Hepatocyte (in vitro differentiated cells): Measurements from ENCODE around the gene RTN4RL1. TPM values are rescaled to one million over a fixed set of nuclear protein-coding genes. Genes with fewer than 3 reads are reported as not detected.
"Not testable (repeated sequence)": the region's sequence is repeated elsewhere in the genome, so short reads cannot be mapped to it uniquely, and the experiment has no call there.

ENCODE experiments used
- DNase-seq: peaks from one replicate; pipeline ENCODE4 v3.0.0-alpha.2; 2016; ENCODE audit warnings: low spot score
- H2AFZ ChIP-seq: fragments of 200-600 bp; sonication (generic); 2 replicates; pipeline ENCODE4 v1.6.0; 2016; ENCODE audit warnings: antibody characterized with exemption, mild to moderate bottlenecking
- H3K27ac ChIP-seq: fragments of 200-600 bp; sonication (generic); 2 replicates; pipeline ENCODE4 v1.5.1; 2016; ENCODE audit warnings: mild to moderate bottlenecking
- H3K27me3 ChIP-seq: fragments of 200-600 bp; sonication (generic); 2 replicates; pipeline ENCODE4 v1.6.1; 2016
- H3K36me3 ChIP-seq: fragments of 200-600 bp; sonication (generic); replicated peaks from 2 replicates; pipeline ENCODE4 v1.5.1; 2016; ENCODE audit warnings: low read depth; ENCODE audit not compliant: insufficient read depth
- H3K4me1 ChIP-seq: fragments of 200-600 bp; sonication (generic); 2 replicates; pipeline ENCODE4 v1.5.1; 2016; ENCODE audit warnings: mild to moderate bottlenecking, moderate library complexity; ENCODE audit not compliant: insufficient read depth
- H3K4me2 ChIP-seq: fragments of 200-600 bp; sonication (generic); 2 replicates; pipeline ENCODE4 v1.6.0; 2016
- H3K4me3 ChIP-seq: fragments of 200-600 bp; sonication (generic); 2 replicates; pipeline ENCODE4 v1.5.1; 2016; ENCODE audit warnings: mild to moderate bottlenecking
- H3K79me2 ChIP-seq: fragments of 200-600 bp; sonication (generic); 2 replicates; pipeline ENCODE4 v1.6.0; 2017; ENCODE audit warnings: mild to moderate bottlenecking
- H3K9me2 ChIP-seq: fragments of 200-600 bp; sonication (generic); replicated peaks from 2 replicates; pipeline ENCODE4 v1.6.0; 2017; ENCODE audit warnings: mild to moderate bottlenecking; ENCODE audit not compliant: insufficient read depth
- H3K9me3 ChIP-seq: fragments of 200-600 bp; sonication (generic); 2 replicates; pipeline ENCODE4 v1.5.1; 2016; ENCODE audit warnings: low read depth, mild to moderate bottlenecking
- H4K20me1 ChIP-seq: fragments of 200-600 bp; sonication (generic); 2 replicates; pipeline ENCODE4 v1.6.0; 2016; ENCODE audit warnings: mild to moderate bottlenecking; ENCODE audit not compliant: insufficient read depth, poor library complexity, severe bottlenecking
- EZH2 ChIP-seq: fragments of 200-600 bp; sonication (generic); IDR thresholded peaks from 2 replicates; pipeline ENCODE4 v1.6.1; 2016; ENCODE audit warnings: antibody characterized with exemption, mild to moderate bottlenecking, borderline replicate concordance
- EZH2phosphoT487 ChIP-seq: fragments of 200-600 bp; sonication (generic); IDR thresholded peaks from one replicate; pipeline ENCODE4 v1.6.1; 2018; ENCODE audit warnings: antibody characterized with exemption, mild to moderate bottlenecking, low read depth, moderate library complexity; ENCODE audit not compliant: unreplicated experiment, severe bottlenecking
- WGBS: methylation state at CpG from one replicate; pipeline ENCODE4 v1.1.6; 2016; ENCODE audit warnings: low lambda C conversion rate; ENCODE audit errors: missing lambda C conversion rate; 5-methylcytosine and 5-hydroxymethylcytosine counted together
- polyA plus RNA-seq: library from polyadenylated mRNA; unstranded; fragments of >200 nt; fragmentation: Nextera tagmentation; extraction: Ambion mirVana; gene quantifications from 2 replicates; pipeline ENCODE4 v1.2.1, GENCODE V29; 2016
- total RNA-seq: library from RNA; depleted of rRNA; stranded (reverse); fragments of >200 nt; gene quantifications from 2 replicates; pipeline ENCODE4 v1.2.3, GENCODE V29; 2014
- TF ChIP-seq, protein P1 (sequence below): fragments of 200-600 bp; sonication (generic); IDR thresholded peaks from 2 replicates; pipeline ENCODE4 v1.5.1; 2016; ENCODE audit warnings: antibody characterized with exemption, mild to moderate bottlenecking; ENCODE audit not compliant: poor library complexity

Gene RTN4RL1
- total and polyA plus RNA-seq, 2 experiments from 2014 or later: 0.53 to 1.4 TPM

DNA sequence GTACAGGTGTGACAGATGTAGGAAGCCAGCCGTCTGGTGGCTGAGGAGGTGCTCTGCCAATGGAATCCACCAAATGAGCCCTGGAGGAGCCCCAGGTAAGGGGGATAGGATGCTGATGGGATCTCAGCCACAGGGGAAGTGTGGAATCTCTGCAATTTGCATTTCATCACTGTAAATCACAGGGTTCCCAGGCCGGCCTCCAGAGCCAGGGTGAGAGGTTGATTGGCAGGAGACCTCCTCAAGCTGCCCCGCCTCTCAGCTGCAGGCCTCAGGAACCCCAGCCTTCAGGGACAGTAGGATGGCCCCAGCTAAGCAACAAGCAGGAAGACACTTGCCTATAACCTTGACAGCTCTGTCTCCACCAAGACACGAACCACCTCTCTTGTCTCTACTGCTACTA is 39.4 kb downstream of the RTN4RL1 start:
- DNase-seq: no peak
- H3K79me2 ChIP-seq: no peaks in the 10 kb centered on the region
- H4K20me1 ChIP-seq: no peaks in the 10 kb centered on the region
- H3K9me2 ChIP-seq: no peaks in the 10 kb centered on the region
- 78% methylated on average over 4 of the region's 4 CpGs for WGBS
- H3K36me3 ChIP-seq: no peaks in the 10 kb centered on the region
- no peaks in the 10 kb centered on the region for H3K27me3 ChIP-seq
- H3K4me3 ChIP-seq: no peak overlapping the region
- H2AFZ ChIP-seq: no peak overlapping the region
- H3K27ac ChIP-seq: no peak overlapping the region
- TF ChIP-seq EZH2phosphoT487 (no peak), EZH2 (no peak)
- TF ChIP-seq, protein P1, sequence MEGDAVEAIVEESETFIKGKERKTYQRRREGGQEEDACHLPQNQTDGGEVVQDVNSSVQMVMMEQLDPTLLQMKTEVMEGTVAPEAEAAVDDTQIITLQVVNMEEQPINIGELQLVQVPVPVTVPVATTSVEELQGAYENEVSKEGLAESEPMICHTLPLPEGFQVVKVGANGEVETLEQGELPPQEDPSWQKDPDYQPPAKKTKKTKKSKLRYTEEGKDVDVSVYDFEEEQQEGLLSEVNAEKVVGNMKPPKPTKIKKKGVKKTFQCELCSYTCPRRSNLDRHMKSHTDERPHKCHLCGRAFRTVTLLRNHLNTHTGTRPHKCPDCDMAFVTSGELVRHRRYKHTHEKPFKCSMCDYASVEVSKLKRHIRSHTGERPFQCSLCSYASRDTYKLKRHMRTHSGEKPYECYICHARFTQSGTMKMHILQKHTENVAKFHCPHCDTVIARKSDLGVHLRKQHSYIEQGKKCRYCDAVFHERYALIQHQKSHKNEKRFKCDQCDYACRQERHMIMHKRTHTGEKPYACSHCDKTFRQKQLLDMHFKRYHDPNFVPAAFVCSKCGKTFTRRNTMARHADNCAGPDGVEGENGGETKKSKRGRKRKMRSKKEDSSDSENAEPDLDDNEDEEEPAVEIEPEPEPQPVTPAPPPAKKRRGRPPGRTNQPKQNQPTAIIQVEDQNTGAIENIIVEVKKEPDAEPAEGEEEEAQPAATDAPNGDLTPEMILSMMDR: no peak
- no peak overlapping the region for H3K4me2 ChIP-seq
- H3K4me1 ChIP-seq: no peaks in the 10 kb centered on the region
- H3K9me3 ChIP-seq: no peaks in the 10 kb centered on the region

DNA sequence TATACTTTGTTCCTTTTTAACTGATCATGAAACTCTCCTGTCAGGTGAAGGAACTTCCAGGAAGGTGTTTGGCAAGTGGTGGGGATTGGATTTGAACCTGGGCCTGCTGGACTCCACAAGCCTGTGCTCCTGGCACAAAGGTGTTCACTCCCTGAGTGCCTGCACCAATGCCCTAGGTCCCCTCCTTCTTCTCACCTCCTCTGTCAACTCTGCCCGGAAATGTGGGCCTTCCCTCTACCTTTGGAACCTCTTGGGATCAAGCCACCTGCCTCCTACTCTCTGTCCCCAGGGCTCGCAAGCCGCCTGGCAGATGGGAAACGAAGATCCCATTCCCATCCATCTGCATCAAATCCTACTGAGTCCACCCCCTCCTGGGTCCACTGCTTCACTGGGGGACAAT is 40.0 kb downstream of the RTN4RL1 start:
- no peaks in the 10 kb centered on the region for H4K20me1 ChIP-seq
- TF ChIP-seq, protein P1: no peak
- TF ChIP-seq EZH2phosphoT487 (no peak), EZH2 (no peak)
- H3K4me1 ChIP-seq: no peaks in the 10 kb centered on the region
- H3K36me3 ChIP-seq: no peaks in the 10 kb centered on the region
- WGBS: 91% methylated on average over 4 of the region's 4 CpGs
- H3K9me2 ChIP-seq: no peaks in the 10 kb centered on the region
- H3K9me3 ChIP-seq: no peaks in the 10 kb centered on the region
- H2AFZ ChIP-seq: no peak overlapping the region
- no peak overlapping the region for H3K4me3 ChIP-seq
- no peak for DNase-seq
- no peak overlapping the region for H3K27ac ChIP-seq
- no peaks in the 10 kb centered on the region for H3K27me3 ChIP-seq
- no peaks in the 10 kb centered on the region for H3K79me2 ChIP-seq
- H3K4me2 ChIP-seq: no peak overlapping the region

DNA sequence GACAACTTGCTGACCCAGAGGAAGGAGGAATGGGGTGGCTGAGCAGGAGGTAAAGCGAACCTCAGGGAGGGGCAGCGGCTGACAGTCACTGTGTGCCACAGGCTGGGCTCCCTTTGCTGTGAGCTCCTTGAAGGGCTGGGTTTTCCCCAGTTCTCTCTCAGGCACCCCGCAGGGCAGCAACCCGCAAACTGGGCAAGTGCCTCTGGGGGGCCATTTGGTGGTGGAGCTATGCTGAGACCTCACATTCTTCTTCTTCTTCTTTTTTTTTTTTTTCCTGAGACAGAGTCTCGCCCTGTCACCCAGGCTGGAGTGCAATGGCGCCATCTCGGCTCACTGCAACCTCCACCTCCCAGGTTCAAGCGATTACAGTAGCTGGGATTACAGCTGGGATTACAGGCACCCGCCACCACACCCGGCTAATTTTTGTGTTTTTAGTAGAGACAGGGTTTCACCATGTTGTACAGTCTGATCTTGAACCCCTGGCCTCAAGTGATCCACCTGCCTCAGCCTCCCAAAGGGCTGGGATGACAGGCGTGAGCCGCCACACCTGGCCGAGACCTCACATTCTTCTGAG is 42.3 kb downstream of the RTN4RL1 start:
- H3K4me2 ChIP-seq, H2AFZ ChIP-seq, H3K27me3 ChIP-seq, H3K4me3 ChIP-seq, H3K27ac ChIP-seq, DNase-seq, H3K9me3 ChIP-seq, H4K20me1 ChIP-seq, H3K79me2 ChIP-seq, H3K9me2 ChIP-seq, H3K4me1 ChIP-seq, H3K36me3 ChIP-seq: not testable (repeated sequence)
- 85% methylated on average over 12 of the region's 13 CpGs for WGBS

DNA sequence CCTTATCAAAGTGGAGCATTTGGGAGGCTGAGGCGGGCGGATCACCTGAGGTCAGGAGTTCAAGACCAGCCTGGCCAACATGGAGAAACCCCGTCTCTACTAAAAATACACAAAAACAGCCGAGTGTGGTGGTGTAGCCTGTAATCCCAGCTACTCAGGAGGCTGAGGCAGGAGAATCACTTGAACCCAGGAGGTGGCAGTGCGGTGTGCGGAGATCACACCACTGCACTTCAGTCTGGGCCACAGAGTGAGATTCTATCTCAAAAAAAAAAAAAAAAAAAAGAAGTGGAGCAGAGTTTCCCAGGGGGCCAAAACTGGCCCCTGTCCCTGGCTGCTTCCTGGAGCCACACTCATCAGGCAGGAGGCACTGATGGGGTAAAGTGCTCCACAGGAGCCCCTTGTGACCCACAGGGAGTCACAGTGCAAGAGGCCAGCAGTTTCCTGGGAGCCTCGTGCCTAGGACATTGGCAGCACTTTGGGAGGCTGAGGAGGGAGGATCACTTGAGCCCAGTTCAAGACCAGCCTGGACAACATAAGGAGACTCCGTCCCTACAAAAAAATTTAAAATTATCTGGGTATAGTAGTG is 44.4 kb downstream of the RTN4RL1 start:
- Histone ChIP-seq H3K79me2 (no peaks in the 10 kb centered on the region), H3K9me2 (no peaks in the 10 kb centered on the region), H4K20me1 (no peaks in the 10 kb centered on the region), H3K36me3 (no peaks in the 10 kb centered on the region), H3K4me3 (no peak overlapping the region), H3K4me2 (no peak overlapping the region), H3K27me3 (peaks cover 14% of the 10 kb centered on the region), H3K27ac (no peak overlapping the region), H3K9me3 (no peaks in the 10 kb centered on the region), H2AFZ (no peak overlapping the region), H3K4me1 (no peaks in the 10 kb centered on the region)
- WGBS: 93% methylated on average over 8 of the region's 8 CpGs
- no peak for DNase-seq
- TF ChIP-seq, protein P1: no peak
- TF ChIP-seq EZH2phosphoT487: no peak
- no peak for TF ChIP-seq EZH2
